ENCODE measurements around the gene ZNF79.
A peak's percentile ranks its signal among the peaks of the same experiment; 100 is the strongest.

- TF ChIP-seq POLR2A (IDR thresholded peaks at IDR 0.05) (peak; percentile 42 to 78), CTCF (IDR thresholded peaks at IDR 0.05) (peak in 1 of 6 experiments; percentile 7)
Measured at GRCh38 chr9:127423934-127424675, at the start of gene ZNF79.
